RWPE2 (cell line): ENCODE data around the gene SRI.
"Not testable (repeated sequence)": the region's sequence is repeated elsewhere in the genome, so short reads cannot be mapped to it uniquely, and the experiment has no call there.

Experiments used
- ATAC-seq: fragments of 200-7000 bp; cut with Tn5 transposase; 3 replicates; pipeline ENCODE4 v1.9.1; 2021; ENCODE audit warnings: low read depth
- DNase-seq: peaks from one replicate; pipeline ENCODE4 v3.0.0-alpha.2; 2020; ENCODE audit warnings: low spot score
- H3K27ac ChIP-seq: fragments of 450-650 bp; 2 replicates; pipeline ENCODE4 v1.5.1; 2017; ENCODE audit warnings: mild to moderate bottlenecking; ENCODE audit not compliant: poor library complexity, severe bottlenecking
- H3K27me3 ChIP-seq: fragments of 250-450 bp; sonication (Bioruptor Pico); 2 replicates; pipeline ENCODE4 v1.5.1; 2021; ENCODE audit warnings: mild to moderate bottlenecking, moderate library complexity; ENCODE audit not compliant: insufficient read depth, poor library complexity, severe bottlenecking
- H3K36me3 ChIP-seq: fragments of 250-450 bp; sonication (Bioruptor Pico); 2 replicates; pipeline ENCODE4 v1.5.1; 2020; ENCODE audit warnings: low read depth, mild to moderate bottlenecking, moderate library complexity
- H3K4me1 ChIP-seq: fragments of 250-450 bp; sonication (Bioruptor Pico); 2 replicates; pipeline ENCODE4 v1.5.1; 2021; ENCODE audit warnings: mild to moderate bottlenecking, moderate library complexity; ENCODE audit not compliant: insufficient read depth, poor library complexity, severe bottlenecking
- H3K4me3 ChIP-seq: fragments of 250-450 bp; sonication (Bioruptor Pico); 2 replicates; pipeline ENCODE4 v1.5.1; 2021; ENCODE audit warnings: mild to moderate bottlenecking, moderate library complexity; ENCODE audit not compliant: severe bottlenecking
- H3K9me3 ChIP-seq: fragments of 250-450 bp; sonication (Bioruptor Pico); 2 replicates; pipeline ENCODE4 v1.5.1; 2021; ENCODE audit warnings: mild to moderate bottlenecking, moderate library complexity; ENCODE audit not compliant: severe bottlenecking
- TF ChIP-seq, protein P1 (sequence below): fragments of 450-650 bp; IDR thresholded peaks from one replicate; pipeline ENCODE4 v1.5.1; 2017; ENCODE audit warnings: mild to moderate bottlenecking, moderate library complexity; ENCODE audit not compliant: poor library complexity, severe bottlenecking

SRI gene

GRCh38 chr7:88262562-88262961 is 42.7 kb upstream of the SRI start:
- ATAC-seq (no peak), DNase-seq (no peak)
- Histone ChIP-seq H3K9me3 (no peaks in the 10 kb centered on the region), H3K36me3 (no peaks in the 10 kb centered on the region), H3K4me1 (no peaks in the 10 kb centered on the region), H3K4me3 (no peak overlapping the region), H3K27me3 (no peaks in the 10 kb centered on the region), H3K27ac (no peak overlapping the region)
- TF ChIP-seq, protein P1, sequence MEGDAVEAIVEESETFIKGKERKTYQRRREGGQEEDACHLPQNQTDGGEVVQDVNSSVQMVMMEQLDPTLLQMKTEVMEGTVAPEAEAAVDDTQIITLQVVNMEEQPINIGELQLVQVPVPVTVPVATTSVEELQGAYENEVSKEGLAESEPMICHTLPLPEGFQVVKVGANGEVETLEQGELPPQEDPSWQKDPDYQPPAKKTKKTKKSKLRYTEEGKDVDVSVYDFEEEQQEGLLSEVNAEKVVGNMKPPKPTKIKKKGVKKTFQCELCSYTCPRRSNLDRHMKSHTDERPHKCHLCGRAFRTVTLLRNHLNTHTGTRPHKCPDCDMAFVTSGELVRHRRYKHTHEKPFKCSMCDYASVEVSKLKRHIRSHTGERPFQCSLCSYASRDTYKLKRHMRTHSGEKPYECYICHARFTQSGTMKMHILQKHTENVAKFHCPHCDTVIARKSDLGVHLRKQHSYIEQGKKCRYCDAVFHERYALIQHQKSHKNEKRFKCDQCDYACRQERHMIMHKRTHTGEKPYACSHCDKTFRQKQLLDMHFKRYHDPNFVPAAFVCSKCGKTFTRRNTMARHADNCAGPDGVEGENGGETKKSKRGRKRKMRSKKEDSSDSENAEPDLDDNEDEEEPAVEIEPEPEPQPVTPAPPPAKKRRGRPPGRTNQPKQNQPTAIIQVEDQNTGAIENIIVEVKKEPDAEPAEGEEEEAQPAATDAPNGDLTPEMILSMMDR, result no peak

DNA sequence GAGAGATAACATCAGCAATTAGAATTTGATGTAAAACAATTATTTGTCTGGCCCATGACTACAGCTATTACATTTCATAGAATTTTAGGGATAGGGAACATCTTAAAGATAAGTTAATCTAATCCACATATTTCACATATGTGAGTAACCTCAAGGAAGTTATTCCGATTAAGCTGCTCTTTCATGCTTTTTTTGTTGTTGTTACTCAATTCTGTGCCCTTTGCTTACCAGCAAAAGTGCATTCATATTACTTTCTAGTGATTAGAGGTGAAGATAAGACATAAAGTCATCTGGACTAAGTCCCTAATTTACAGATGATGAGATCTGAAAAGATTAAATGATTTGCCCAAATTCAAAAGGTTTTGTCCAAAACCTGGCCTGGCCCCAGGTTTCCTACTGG is 40.9 kb upstream of the SRI start:
- Histone ChIP-seq H3K36me3 (no peaks in the 10 kb centered on the region), H3K4me1 (no peaks in the 10 kb centered on the region), H3K9me3 (no peaks in the 10 kb centered on the region), H3K27me3 (no peaks in the 10 kb centered on the region), H3K27ac (no peak overlapping the region), H3K4me3 (no peak overlapping the region)
- TF ChIP-seq, protein P1, result no peak
- DNase-seq (no peak), ATAC-seq (no peak)

DNA sequence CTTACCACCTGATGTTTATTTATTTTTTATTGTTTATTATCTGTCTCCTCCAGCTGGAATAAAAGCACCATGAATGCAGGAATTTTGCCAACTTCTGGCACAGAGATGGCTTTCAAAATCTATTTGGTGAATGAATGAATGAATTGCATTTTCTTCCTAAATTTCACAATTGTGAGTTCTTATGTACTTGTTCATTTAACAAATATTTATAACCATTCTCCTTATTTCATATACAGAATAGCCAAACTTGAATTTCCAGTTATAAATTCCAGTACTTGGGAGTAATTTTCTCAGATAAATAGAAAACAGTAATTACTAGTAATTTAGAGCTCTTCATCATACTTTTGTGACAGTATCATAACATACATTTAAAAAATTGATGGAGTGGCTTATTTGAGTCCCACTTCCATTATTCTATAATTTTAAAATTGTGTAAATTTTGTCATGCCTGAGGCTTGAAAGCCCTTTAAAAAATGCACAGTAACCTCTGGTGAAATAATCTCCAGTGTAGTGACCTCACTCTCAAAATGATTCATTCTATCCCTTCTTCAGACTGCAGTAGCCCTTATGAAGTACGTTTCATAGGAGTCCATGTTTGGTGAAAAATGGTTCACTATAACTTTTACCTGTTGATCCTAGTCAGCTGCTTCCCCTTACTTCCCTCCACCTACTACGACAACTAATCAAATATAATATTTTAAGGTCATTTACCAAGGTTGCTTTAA is 40.0 kb upstream of the SRI start:
- TF ChIP-seq, protein P1, result no peak
- no peak overlapping the region for H3K4me3 ChIP-seq
- H3K4me1 ChIP-seq, result peaks cover 3% of the 10 kb centered on the region
- no peaks in the 10 kb centered on the region for H3K36me3 ChIP-seq
- H3K27me3 ChIP-seq, result no peaks in the 10 kb centered on the region
- no peak overlapping the region for H3K27ac ChIP-seq
- ATAC-seq (no peak), DNase-seq (no peak)
- no peaks in the 10 kb centered on the region for H3K9me3 ChIP-seq

GRCh38 chr7:88258296-88258695 is 38.5 kb upstream of the SRI start:
- not testable (repeated sequence) for H3K27me3 ChIP-seq, H3K4me3 ChIP-seq, H3K4me1 ChIP-seq, H3K9me3 ChIP-seq, H3K36me3 ChIP-seq, ATAC-seq, H3K27ac ChIP-seq, DNase-seq

DNA sequence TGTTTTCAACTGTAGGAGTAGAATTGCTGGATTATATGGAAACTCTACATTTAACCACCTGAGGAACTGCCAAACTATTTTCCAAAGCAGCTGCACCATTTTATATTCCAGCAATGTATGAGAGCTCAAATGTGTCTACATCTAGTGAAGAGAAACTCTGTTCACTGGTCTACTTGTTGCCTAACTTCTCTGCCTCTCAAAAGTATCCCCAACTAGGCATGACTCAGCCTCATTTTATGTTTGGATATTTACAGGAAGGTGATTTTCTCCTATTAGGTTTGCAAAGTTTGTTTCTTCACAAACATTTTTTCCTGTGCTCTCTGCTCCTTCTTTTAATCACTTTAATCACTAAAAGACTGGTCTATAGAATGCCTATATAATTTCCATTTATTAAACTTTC is 37.1 kb upstream of the SRI start:
- no peaks in the 10 kb centered on the region for H3K27me3 ChIP-seq
- H3K4me1 ChIP-seq, result peaks cover 10% of the 10 kb centered on the region
- H3K27ac ChIP-seq, result no peak overlapping the region
- H3K36me3 ChIP-seq, result no peaks in the 10 kb centered on the region
- ATAC-seq (no peak), DNase-seq (no peak)
- no peaks in the 10 kb centered on the region for H3K9me3 ChIP-seq
- no peak overlapping the region for H3K4me3 ChIP-seq
- TF ChIP-seq, protein P1, result no peak
